ENCODE measurements around the gene SEMA3B. TPM values are rescaled to one million over a fixed set of nuclear protein-coding genes. Genes with fewer than 3 reads are reported as not detected.
"Not testable (repeated sequence)": the region's sequence is repeated elsewhere in the genome, so short reads cannot be mapped to it uniquely, and the experiment has no call there.

SEMA3B gene
- total RNA-seq, 4 donors from 2014 or later, result 21.0 to 31.0 (median 26.5) TPM

- H3K27me3 ChIP-seq, result no peaks in the 10 kb centered on the region
- peak; percentile 43 to 50 for DNase-seq
- H3K36me3 ChIP-seq, result no peaks in the 10 kb centered on the region
- no peak overlapping the region for H3K27ac ChIP-seq
- peaks cover 11 to 15% of the 10 kb centered on the region in 2 donors for H3K4me1 ChIP-seq
- no peaks in the 10 kb centered on the region for H3K9me3 ChIP-seq
- intact Hi-C loops (cut with DNase I), result no loop called here
- TF ChIP-seq CTCF (IDR thresholded peaks at IDR 0.05), result no peak
- TF ChIP-seq POLR2A (IDR thresholded peaks at IDR 0.05), result no peak
- H3K4me3 ChIP-seq (replicated peaks in 1 of 3), result no peak overlapping the region
- WGBS, 2 donors, result 46 to 50% methylated on average over 1 of the region's 1 CpG
Measured at GRCh38 chr3:50222169-50222528, 46.8 kb upstream of the SEMA3B start.

- Histone ChIP-seq H3K27ac (no peak overlapping the region), H3K27me3 (no peaks in the 10 kb centered on the region), H3K4me1 (peaks cover 15 to 24% of the 10 kb centered on the region in 2 donors), H3K9me3 (no peaks in the 10 kb centered on the region), H3K4me3 (replicated peaks in 1 of 3) (no peak overlapping the region), H3K36me3 (no peaks in the 10 kb centered on the region)
- intact Hi-C loops (cut with DNase I), result no loop called here
- DNase-seq, result no peak
- 39 to 46% methylated on average over 5 of the region's 5 CpGs for WGBS, 2 donors
- TF ChIP-seq POLR2A (IDR thresholded peaks at IDR 0.05) (no peak), CTCF (IDR thresholded peaks at IDR 0.05) (no peak)
Measured at GRCh38 chr3:50224639-50225038, 44.3 kb upstream of the SEMA3B start.

- 0 to 3% methylated on average over 24 to 30 of the region's 40 CpGs for WGBS, 2 donors
- H3K36me3 ChIP-seq, result no peaks in the 10 kb centered on the region
- no peaks in the 10 kb centered on the region for H3K9me3 ChIP-seq
- H3K4me3 ChIP-seq (replicated peaks in 1 of 3), result peak overlapping the region in 1 of 3 donors; percentile 46
- H3K27me3 ChIP-seq, result no peaks in the 10 kb centered on the region
- TF ChIP-seq CTCF (IDR thresholded peaks at IDR 0.05) (no peak), POLR2A (IDR thresholded peaks at IDR 0.05) (no peak)
- peak in 1 of 2 donors; percentile 35 for DNase-seq
- peak overlapping the region in 2 of 3 donors; percentile 54 to 71 for H3K27ac ChIP-seq
- intact Hi-C loops (cut with DNase I), result loop anchor here (1.0 to 2.0 kb wide), 2 partner anchors 35 to 46 kb away; no protein-coding TSS in a partner anchor
- peaks cover 15 to 22% of the 10 kb centered on the region in 2 donors for H3K4me1 ChIP-seq
Measured at GRCh38 chr3:50226888-50227389, 42.0 kb upstream of the SEMA3B start.

- peak overlapping the region; percentile 9 to 57 (median 46) for H3K4me3 ChIP-seq (replicated peaks in 1 of 3)
- peaks cover 15 to 19% of the 10 kb centered on the region in 2 donors for H3K4me1 ChIP-seq
- DNase-seq, result peak; percentile 97
- no peaks in the 10 kb centered on the region for H3K27me3 ChIP-seq
- H3K9me3 ChIP-seq, result no peaks in the 10 kb centered on the region
- H3K27ac ChIP-seq, result peak overlapping the region; percentile 43 to 71 (median 54)
- WGBS, 2 donors, result 1 to 3% methylated on average over 27 to 44 of the region's 51 CpGs
- intact Hi-C loops (cut with DNase I), result loop anchor here (2.0 kb wide), 1 partner anchor 45 kb away; no protein-coding TSS in a partner anchor
- peak; percentile 41 to 97 (median 85) for TF ChIP-seq CTCF (IDR thresholded peaks at IDR 0.05)
- peak in 1 of 2 donors; percentile 53 for TF ChIP-seq POLR2A (IDR thresholded peaks at IDR 0.05)
- H3K36me3 ChIP-seq, result no peaks in the 10 kb centered on the region
Measured at GRCh38 chr3:50227390-50228183, 41.4 kb upstream of the SEMA3B start.

- H3K27ac ChIP-seq, result peak overlapping the region in 1 of 3 donors; percentile 71
- H3K27me3 ChIP-seq; H3K36me3 ChIP-seq; intact Hi-C loops (cut with DNase I); H3K9me3 ChIP-seq: not testable (repeated sequence)
- DNase-seq, result peak in 1 of 2 donors; percentile 23
- peak overlapping the region in 1 of 3 donors; percentile 46 for H3K4me3 ChIP-seq (replicated peaks in 1 of 3)
- H3K4me1 ChIP-seq, result peaks cover 15 to 19% of the 10 kb centered on the region in 2 donors
- WGBS, 2 donors, result 34 to 47% methylated on average over 15 of the region's 15 CpGs
Measured at GRCh38 chr3:50228184-50228763, 40.7 kb upstream of the SEMA3B start.
